Trophoblast cell (in vitro differentiated cells and primary cell): ENCODE data around the gene SMARCB1. TPM values are rescaled to one million over a fixed set of nuclear protein-coding genes. Genes with fewer than 3 reads are reported as not detected.
A peak's percentile ranks its signal among the peaks of the same experiment; 100 is the strongest.

Experiments
- DNase-seq, 2 donors: peaks; one replicate each; pipeline ENCODE4 v3.0.0-alpha.2; 2016
- H2AFZ ChIP-seq: 2 replicates; pipeline ENCODE4 v1.6.1; 2013; ENCODE audit warnings: low read length, moderate library complexity, mild to moderate bottlenecking; ENCODE audit not compliant: insufficient read depth, poor library complexity
- H2AK5ac ChIP-seq: 2 replicates; pipeline ENCODE4 v1.6.1; 2013; ENCODE audit warnings: mild to moderate bottlenecking, low read length
- H2BK120ac ChIP-seq: 2 replicates; pipeline ENCODE4 v1.6.1; 2013; ENCODE audit warnings: low read length, mild to moderate bottlenecking, moderate library complexity; ENCODE audit not compliant: insufficient read depth, poor library complexity
- H2BK12ac ChIP-seq: 2 replicates; pipeline ENCODE4 v1.6.1; 2013; ENCODE audit warnings: mild to moderate bottlenecking, low read length, moderate library complexity
- H2BK5ac ChIP-seq: 2 replicates; pipeline ENCODE4 v1.6.1; 2013; ENCODE audit warnings: low read length, low read depth, moderate library complexity, mild to moderate bottlenecking; ENCODE audit not compliant: poor library complexity
- H3K14ac ChIP-seq: 2 replicates; pipeline ENCODE4 v1.6.1; 2013; ENCODE audit warnings: mild to moderate bottlenecking, low read length
- H3K18ac ChIP-seq: 2 replicates; pipeline ENCODE4 v1.6.1; 2013; ENCODE audit warnings: mild to moderate bottlenecking, low read length
- H3K23ac ChIP-seq: 2 replicates; pipeline ENCODE4 v1.6.1; 2013; ENCODE audit warnings: low read length
- H3K27ac ChIP-seq: 2 replicates; pipeline ENCODE4 v1.5.1; 2013; ENCODE audit warnings: low read depth, mild to moderate bottlenecking, inconsistent platforms, low read length, moderate library complexity
- H3K27me3 ChIP-seq: 2 replicates; pipeline ENCODE4 v1.6.1; 2013; ENCODE audit warnings: inconsistent platforms, mild to moderate bottlenecking, low read length, moderate library complexity; ENCODE audit not compliant: insufficient read depth
- H3K36me3 ChIP-seq, 2 experiments: 1 replicate in 1 of 2; 2 replicates in 1 of 2; pipeline ENCODE4 v1.6.1; 2013; ENCODE audit warnings: low read length in 2 of 2, mild to moderate bottlenecking in 2 of 2, moderate library complexity in 1 of 2; ENCODE audit not compliant: insufficient read depth in 2 of 2, control insufficient read depth in 1 of 2
- H3K4ac ChIP-seq: 2 replicates; pipeline ENCODE4 v1.6.1; 2013; ENCODE audit warnings: low read depth, mild to moderate bottlenecking, low read length, moderate library complexity
- H3K4me1 ChIP-seq, 2 experiments: 1 replicate in 1 of 2; 2 replicates in 1 of 2; pipeline ENCODE4 v1.6.1; 2013; ENCODE audit warnings: low read length in 2 of 2, mild to moderate bottlenecking in 2 of 2, moderate library complexity in 1 of 2; ENCODE audit not compliant: insufficient read depth in 2 of 2, control insufficient read depth in 1 of 2
- H3K4me2 ChIP-seq: 2 replicates; pipeline ENCODE4 v1.6.1; 2013; ENCODE audit warnings: inconsistent platforms, mild to moderate bottlenecking, low read length, moderate library complexity
- H3K4me3 ChIP-seq: 2 replicates; pipeline ENCODE4 v1.5.1; 2013; ENCODE audit warnings: mild to moderate bottlenecking, low read depth, low read length, inconsistent platforms
- H3K79me1 ChIP-seq: one replicate; pipeline ENCODE4 v1.6.1; 2013; ENCODE audit warnings: low read length
- H3K79me2 ChIP-seq: 2 replicates; pipeline ENCODE4 v1.6.1; 2013; ENCODE audit warnings: low read length, mild to moderate bottlenecking; ENCODE audit not compliant: control insufficient read depth, insufficient read depth, poor library complexity
- H3K9ac ChIP-seq: 2 replicates; pipeline ENCODE4 v1.6.1; 2013; ENCODE audit warnings: mild to moderate bottlenecking, low read length
- H3K9me3 ChIP-seq: 2 replicates; pipeline ENCODE4 v1.6.1; 2013; ENCODE audit warnings: low read depth, mild to moderate bottlenecking, control low read depth, inconsistent platforms, low read length; ENCODE audit not compliant: insufficient read depth
- H4K12ac ChIP-seq: 2 replicates; pipeline ENCODE4 v1.6.1; 2013; ENCODE audit warnings: low read depth, mild to moderate bottlenecking, low read length, moderate library complexity
- H4K8ac ChIP-seq: 2 replicates; pipeline ENCODE4 v1.6.1; 2013; ENCODE audit warnings: low read depth, mild to moderate bottlenecking, low read length, moderate library complexity
- H4K91ac ChIP-seq: one replicate; pipeline ENCODE4 v1.6.1; 2013; ENCODE audit warnings: low read depth, mild to moderate bottlenecking, low read length, moderate library complexity
- WGBS: extraction: QIAGEN DNeasy Blood & Tissue Kit; methylation state at CpG from one replicate; pipeline ENCODE4 v1.1.7; 2013; ENCODE audit warnings: missing lambda C conversion rate; ENCODE audit not compliant: insufficient read length, insufficient coverage; ENCODE audit errors: extremely low coverage; 5-methylcytosine and 5-hydroxymethylcytosine counted together
- polyA plus RNA-seq: library from polyadenylated mRNA; stranded (reverse); fragments of 200-250 nt; gene quantifications from 2 replicates; pipeline ENCODE4 v1.2.3, GENCODE V29; 2013

SMARCB1 gene
- 69.1 and 71.9 TPM in 2 replicates for polyA plus RNA-seq

- Histone ChIP-seq H3K9me3 (no peaks in the 10 kb centered on the region), H2BK5ac (peak within 1 kb of the TSS; percentile 99), H3K4me1 (peaks cover 5% of the 10 kb centered on the region in 2 experiments), H3K27ac (peak within 1 kb of the TSS; percentile 99), H2AFZ (peak within 1 kb of the TSS; percentile 98), H2AK5ac (peak within 1 kb of the TSS; percentile 98), H2BK120ac (peak within 1 kb of the TSS; percentile 100), H3K18ac (peak within 1 kb of the TSS; percentile 100), H4K8ac (peak within 1 kb of the TSS; percentile 100), H4K12ac (peak within 1 kb of the TSS; percentile 100), H2BK12ac (peak within 1 kb of the TSS; percentile 42), H3K14ac (peak within 1 kb of the TSS; percentile 100), H3K36me3 (peaks cover 7 to 8% of the 10 kb centered on the region in 2 experiments), H3K23ac (no peak within 1 kb of the TSS), H3K4ac (peak within 1 kb of the TSS; percentile 99), H4K91ac (peak within 1 kb of the TSS; percentile 100), H3K4me3 (peak within 1 kb of the TSS; percentile 95), H3K9ac (peak within 1 kb of the TSS; percentile 100), H3K79me1 (peaks cover 12% of the 10 kb centered on the region), H3K4me2 (peak within 1 kb of the TSS; percentile 96), H3K79me2 (peaks cover 11% of the 10 kb centered on the region), H3K27me3 (no peaks in the 10 kb centered on the region)
- no CpG with 5 or more reads among the region's 97 CpGs for WGBS
- peak; percentile 85 to 96 for DNase-seq
Measured at GRCh38 chr22:23786752-23787599, at the start of gene SMARCB1. Gene SMARCB1, plus strand, starts transcription at chr22:23786966. Its CDS starts 204 bp downstream, at chr22:23787170.

GRCh38 chr22:23737696-23738095 lies 49.1 kb upstream of the SMARCB1 start:
- Histone ChIP-seq H3K9ac (no peak overlapping the region), H3K4me1 (no peaks in the 10 kb centered on the region), H3K4me3 (no peak overlapping the region), H4K91ac (no peak overlapping the region), H2AK5ac (no peak overlapping the region), H3K79me2 (no peaks in the 10 kb centered on the region), H2AFZ (no peak overlapping the region), H3K4me2 (no peak overlapping the region), H3K23ac (no peak overlapping the region), H3K36me3 (no peaks in the 10 kb centered on the region), H3K4ac (no peak overlapping the region), H3K79me1 (no peaks in the 10 kb centered on the region), H3K27ac (no peak overlapping the region), H3K14ac (no peak overlapping the region), H4K8ac (no peak overlapping the region), H2BK120ac (no peak overlapping the region), H2BK12ac (no peak overlapping the region), H2BK5ac (no peak overlapping the region), H3K9me3 (peaks cover 3% of the 10 kb centered on the region), H3K18ac (no peak overlapping the region), H3K27me3 (no peaks in the 10 kb centered on the region), H4K12ac (no peak overlapping the region)
- no peak for DNase-seq

GRCh38 chr22:23742505-23743264 lies 44.1 kb upstream of the SMARCB1 start:
- Histone ChIP-seq H3K27ac (no peak overlapping the region), H3K9ac (no peak overlapping the region), H4K12ac (no peak overlapping the region), H2BK12ac (no peak overlapping the region), H2AK5ac (no peak overlapping the region), H2BK5ac (no peak overlapping the region), H3K4me3 (no peak overlapping the region), H3K4ac (no peak overlapping the region), H3K9me3 (peaks cover 5% of the 10 kb centered on the region), H3K4me1 (peaks cover 5 to 8% of the 10 kb centered on the region in 2 experiments), H2AFZ (no peak overlapping the region), H4K8ac (no peak overlapping the region), H3K79me2 (no peaks in the 10 kb centered on the region), H4K91ac (no peak overlapping the region), H3K79me1 (no peaks in the 10 kb centered on the region), H3K27me3 (no peaks in the 10 kb centered on the region), H3K23ac (no peak overlapping the region), H3K14ac (no peak overlapping the region), H2BK120ac (no peak overlapping the region), H3K4me2 (no peak overlapping the region), H3K18ac (no peak overlapping the region), H3K36me3 (peaks cover 11 to 16% of the 10 kb centered on the region in 2 experiments)
- no peak for DNase-seq
- WGBS: no CpG with 5 or more reads among the region's 7 CpGs

- no peaks in the 10 kb centered on the region for H3K27me3 ChIP-seq
- no peak overlapping the region for H2AK5ac ChIP-seq
- no CpG with 5 or more reads among the region's 2 CpGs for WGBS
- no peaks in the 10 kb centered on the region for H3K79me1 ChIP-seq
- no peak overlapping the region for H3K23ac ChIP-seq
- no peak overlapping the region for H3K4ac ChIP-seq
- H2BK5ac ChIP-seq: no peak overlapping the region
- no peak overlapping the region for H3K27ac ChIP-seq
- no peak overlapping the region for H4K8ac ChIP-seq
- H3K9ac ChIP-seq: no peak overlapping the region
- DNase-seq: no peak
- no peak overlapping the region for H4K12ac ChIP-seq
- no peak overlapping the region for H3K4me2 ChIP-seq
- H3K4me1 ChIP-seq: peaks cover 5 to 8% of the 10 kb centered on the region in 2 experiments
- H3K79me2 ChIP-seq: no peaks in the 10 kb centered on the region
- no peak overlapping the region for H4K91ac ChIP-seq
- H2BK12ac ChIP-seq: no peak overlapping the region
- H3K14ac ChIP-seq: no peak overlapping the region
- peaks cover 11 to 16% of the 10 kb centered on the region in 2 experiments for H3K36me3 ChIP-seq
- no peak overlapping the region for H2BK120ac ChIP-seq
- H3K4me3 ChIP-seq: no peak overlapping the region
- no peak overlapping the region for H2AFZ ChIP-seq
- H3K9me3 ChIP-seq: peaks cover 5% of the 10 kb centered on the region
- no peak overlapping the region for H3K18ac ChIP-seq
Measured at GRCh38 chr22:23743303-23743705, 43.5 kb upstream of the SMARCB1 start.
